ENCODE results near the gene ANK3.

- TF ChIP-seq POLR2A (IDR thresholded peaks at IDR 0.05) (no peak), CTCF (IDR thresholded peaks at IDR 0.05) (no peak)
Measured at GRCh38 chr10:60423920-60424319, 34.2 kb upstream of the ANK3 start.
